ENCODE measurements around the gene DIS3L2.
"Not testable (repeated sequence)": the region's sequence is repeated elsewhere in the genome, so short reads cannot be mapped to it uniquely, and the experiment has no call there.

DIS3L2 gene

DNA sequence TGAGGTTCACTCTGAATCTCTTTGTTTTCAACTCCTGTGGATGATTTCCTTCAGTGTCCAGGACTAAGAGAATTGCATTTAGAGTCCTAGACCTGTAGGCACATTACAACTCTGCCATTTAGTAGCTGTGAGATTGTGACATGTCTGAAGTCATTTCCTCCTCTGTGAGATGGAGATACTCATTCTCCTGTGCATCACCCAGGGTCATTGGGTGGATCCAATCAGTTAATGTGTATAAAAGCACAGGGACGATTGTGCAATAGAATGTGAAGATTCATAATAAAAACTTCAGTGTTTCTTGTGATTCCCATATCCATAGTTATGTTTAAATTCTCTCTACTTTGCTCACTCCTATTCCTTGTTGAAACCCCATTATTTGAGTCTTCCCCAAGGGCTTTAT lies 113.6 kb downstream of the DIS3L2 start:
- no peak for DNase-seq

DNA sequence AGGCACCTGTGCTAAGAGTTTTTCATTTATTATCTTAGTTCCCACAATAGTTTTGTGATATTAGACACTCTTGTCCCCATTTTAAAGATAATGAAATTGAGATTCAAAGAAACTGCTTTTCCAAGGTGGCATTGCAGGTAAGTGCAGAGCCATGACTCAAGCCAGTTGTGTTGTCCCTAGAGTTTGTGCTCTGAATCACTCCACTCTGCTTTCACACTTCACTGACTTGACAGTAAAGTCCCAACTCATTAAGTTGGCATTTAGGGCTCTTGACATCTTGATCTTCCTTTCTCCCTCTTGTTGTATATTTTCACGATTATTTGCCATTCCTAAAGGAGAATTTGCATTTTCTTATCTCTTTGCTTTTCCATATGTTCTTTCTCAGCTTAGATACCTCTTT lies 114.3 kb downstream of the DIS3L2 start:
- no peak for DNase-seq

DNA sequence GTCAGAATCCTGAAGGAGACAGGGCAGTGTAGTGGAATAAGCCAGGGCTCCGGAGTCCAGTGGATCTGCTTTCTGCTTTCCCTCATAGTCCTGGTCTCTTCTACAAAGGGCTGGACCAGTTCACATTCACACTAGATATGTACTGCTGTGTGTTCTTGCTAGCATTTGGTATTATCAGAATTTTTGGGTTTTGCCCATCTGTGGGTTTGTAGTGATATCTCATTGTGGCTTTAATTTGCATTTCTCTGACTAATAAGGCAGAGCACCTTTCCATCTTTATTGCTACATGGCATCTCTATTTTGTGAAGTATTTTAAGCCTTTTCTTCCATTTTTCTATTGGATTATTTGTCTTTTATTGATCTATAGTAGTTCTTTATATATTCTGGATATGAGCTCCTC lies 114.8 kb downstream of the DIS3L2 start:
- DNase-seq = no peak

DNA sequence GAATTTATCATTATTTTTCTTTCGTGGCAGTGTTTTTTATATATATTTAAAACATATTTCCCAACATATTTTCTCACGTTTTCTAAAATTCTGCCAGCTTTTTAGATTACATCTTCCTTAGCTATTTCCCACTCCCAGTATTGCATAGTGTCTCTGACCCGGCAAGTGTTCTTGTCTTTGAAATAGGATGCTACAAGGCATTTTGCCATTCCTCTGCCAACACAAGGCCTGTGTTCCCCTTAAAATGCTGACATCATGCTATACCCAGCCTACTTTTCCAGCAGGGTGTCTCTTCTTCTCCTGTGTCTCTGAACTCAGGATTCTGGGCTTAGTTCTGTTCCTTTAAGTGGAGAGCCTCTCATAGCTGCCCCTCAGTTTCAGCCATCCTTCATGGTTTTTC lies 115.2 kb downstream of the DIS3L2 start:
- DNase-seq = no peak

DNA sequence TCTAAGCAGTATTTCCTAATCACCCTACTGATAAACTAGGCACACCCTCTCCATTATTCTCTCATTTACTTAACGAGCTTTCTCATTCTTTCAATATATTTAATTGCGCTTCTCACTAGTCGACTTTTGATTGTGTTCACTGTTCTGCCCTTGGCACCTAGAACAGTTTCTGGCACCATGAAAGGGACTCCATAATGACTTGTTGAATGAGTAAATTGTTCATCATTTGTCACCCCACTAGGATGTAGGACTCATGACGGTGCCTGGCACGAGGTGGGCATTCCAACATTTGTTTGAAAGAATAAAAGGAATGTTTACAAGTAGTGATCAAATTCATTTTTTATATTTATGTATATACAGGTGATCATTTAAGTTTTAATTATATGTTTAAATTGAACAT lies 123.7 kb downstream of the DIS3L2 start:
- no peak for DNase-seq

DNA sequence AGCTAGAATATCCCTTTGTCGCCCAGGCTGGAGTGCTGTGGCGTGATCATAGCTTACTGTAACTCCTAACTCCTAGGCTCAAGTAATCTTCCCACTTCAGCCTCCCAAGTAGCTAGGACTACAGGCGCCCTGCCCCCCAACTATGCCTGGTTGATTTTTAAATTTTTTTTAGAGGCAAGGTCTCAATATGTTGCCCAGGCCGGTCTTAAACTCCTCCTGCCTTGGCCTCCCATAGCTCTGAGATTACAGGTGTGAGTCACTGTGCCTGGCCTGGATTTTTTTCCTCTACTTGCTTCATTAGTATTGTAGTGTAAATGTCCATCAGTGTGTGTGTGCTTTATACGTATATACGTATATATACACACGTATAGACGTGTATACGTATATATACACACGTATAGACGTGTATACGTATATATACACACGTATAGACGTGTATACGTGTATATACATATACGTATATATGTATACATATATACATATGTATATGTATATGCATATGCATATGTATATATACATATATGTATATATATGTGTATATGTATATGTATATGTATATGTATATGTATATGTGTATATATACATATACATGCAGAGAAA lies 124.4 kb downstream of the DIS3L2 start:
- no peak for DNase-seq

DNA sequence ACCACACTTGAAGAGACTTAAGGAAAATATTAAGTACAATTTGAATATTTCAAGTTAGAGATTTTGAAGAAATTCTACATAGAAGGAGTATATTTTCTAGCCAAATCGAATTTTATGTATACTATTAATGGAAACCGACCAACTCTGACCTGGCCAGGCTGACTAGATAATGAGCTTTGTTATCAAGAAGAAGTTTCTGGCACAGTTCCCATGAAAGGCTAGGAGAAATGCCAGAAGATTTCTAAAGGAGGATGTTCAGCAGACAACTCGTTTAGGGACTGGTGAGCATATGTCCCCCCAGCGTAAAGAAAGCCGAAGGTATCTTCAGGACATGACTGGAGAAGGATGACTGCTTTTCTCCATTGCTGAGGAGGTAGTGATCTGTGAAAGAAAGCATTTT lies 127.3 kb downstream of the DIS3L2 start:
- DNase-seq = no peak

DNA sequence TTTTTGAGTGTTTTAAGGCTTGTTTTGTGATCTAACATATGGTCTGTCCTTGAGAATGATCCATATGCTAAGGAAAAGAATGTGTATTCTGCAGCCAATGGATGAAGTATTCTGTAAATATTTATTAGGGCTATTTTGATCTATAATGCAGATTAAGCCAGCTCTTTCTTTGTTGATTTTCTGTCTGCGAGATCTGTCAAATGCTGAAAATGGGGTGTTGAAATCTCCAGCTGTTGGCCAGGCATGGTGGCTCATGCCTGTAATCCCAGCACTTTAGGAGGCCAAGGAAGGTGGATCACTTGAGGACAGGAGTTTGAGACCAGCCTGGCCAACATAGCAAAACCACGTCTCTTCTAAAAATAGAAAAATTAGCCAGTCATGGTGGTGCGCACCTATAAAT lies 132.7 kb downstream of the DIS3L2 start:
- DNase-seq = no peak

DNA sequence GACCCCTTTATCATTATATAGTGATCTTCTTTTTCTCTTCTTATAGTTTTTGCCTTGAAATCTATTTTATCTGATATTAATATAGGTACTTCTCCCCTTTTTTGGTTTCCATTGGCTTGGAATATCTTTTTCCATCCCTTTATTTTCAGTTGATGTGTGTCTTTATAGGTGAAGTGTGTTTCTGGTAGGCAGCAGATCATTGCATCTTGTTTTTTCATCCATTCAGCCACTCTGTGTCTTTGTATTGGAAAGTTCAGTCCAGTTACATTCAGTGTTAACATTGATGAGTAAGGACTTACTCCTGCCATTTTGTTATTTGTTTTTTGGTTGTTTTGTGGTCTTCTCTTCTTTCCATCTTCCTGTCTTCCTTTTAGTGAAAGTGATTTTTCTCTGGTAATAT lies 133.4 kb downstream of the DIS3L2 start:
- no peak for DNase-seq

DNA sequence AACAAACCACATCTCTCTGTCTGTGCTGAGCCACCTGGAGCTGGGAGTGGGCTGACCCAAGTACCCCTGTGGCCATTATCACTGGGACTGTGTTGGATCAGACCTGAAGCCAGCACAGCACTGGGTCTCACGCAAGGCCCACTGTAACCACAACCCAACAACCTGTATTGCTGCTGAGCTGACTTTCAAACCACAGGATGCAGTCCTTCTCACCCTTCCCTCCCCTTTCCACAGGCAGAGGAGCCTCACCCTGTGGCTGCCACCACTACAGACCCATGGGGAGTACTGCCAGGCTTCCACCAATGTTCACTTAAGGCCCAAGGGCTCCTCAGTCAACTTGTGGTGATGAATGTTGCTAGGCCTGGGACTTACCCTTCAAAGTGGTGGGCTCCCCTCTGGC lies 135.7 kb downstream of the DIS3L2 start:
- no peak for DNase-seq

DNA sequence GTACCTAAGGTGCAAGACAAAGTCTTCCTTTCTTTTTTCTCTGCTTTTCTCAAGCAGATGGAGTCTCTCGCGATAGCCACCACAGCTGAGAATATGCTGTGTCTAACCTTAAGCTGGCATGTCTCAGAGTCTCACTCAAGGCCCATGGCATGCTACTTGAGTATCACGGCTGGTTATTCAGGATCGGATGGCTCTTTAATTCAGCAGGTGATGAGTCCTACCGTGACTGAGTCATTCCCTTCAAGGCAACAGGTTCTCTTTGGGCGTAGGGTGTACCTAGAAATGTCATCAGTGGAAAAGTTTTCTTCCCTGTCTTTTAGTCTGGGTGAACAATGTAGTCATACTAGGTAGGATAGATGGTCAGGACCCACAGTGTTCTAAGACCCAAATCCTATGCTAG lies 136.2 kb downstream of the DIS3L2 start:
- no peak for DNase-seq

DNA sequence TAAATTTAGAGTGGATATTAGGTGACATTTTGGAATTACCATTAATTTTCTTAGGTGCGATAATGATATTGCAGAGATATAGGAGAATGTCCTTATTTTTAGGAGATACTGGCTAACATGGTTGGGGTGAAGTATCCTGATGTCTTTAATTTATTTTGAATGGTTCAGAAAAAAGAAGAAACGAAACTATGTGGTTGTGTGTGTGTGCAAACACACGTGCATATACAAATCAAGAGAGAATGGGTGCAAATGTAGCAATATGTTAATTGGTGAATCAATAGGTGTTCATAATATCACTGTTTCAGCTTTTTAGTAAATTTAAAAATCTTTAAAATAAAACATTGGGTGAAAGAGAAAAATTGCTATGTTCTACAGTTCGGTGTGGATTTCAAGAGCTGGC lies 140.9 kb downstream of the DIS3L2 start:
- DNase-seq = no peak

DNA sequence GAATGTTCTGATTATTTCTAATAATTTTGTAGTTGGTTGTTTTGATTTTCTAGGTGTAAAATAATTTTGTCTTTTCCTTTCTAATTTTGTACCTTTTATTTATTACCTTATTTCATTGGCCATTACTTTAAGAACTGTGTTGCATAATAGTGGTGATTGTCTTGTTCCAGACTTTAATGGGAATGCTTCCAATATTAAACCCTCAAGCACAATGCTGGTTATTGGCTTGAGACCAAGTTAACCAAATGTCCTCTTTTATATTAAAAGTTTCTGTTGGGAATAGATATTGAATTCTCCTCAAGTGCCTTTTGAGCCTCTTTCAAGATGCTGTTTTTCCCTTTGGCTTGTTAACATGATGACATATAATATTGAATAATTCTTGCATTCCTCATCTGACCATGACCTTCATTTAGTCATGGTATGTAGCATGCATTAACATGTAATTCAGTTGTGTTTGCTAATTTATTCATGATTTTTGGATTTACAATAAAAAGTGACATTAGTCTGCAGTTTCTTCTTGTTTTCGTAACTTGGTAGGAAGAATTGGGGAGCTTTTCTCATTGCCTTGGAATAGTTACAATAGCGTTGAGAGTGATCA lies 141.7 kb downstream of the DIS3L2 start:
- no peak for DNase-seq

DNA sequence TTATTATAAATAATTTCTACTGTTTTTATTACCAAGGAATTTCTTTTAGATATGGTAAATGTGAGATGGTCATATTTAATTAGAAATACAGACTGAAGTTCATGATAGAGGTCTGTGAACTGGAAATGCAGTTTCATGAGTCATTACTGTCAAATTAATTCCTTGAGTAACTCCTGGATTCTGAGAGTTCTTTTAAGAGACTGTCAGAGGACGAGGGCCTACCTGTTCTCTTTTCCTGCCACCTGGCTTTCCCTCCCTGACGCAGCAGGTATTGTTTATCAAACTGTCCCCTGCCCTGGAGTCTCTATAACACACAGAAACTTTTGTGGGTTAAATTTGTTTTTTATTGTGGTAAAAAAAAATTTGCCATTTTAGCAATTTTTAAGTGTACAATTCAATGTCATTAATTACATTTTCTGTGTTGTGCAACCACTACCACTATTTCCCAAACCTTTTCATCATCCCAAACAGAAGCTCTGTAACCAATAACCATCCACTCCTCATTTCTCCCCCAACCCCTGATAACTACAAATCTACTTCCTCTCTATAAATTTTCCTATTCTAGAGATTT lies 142.6 kb downstream of the DIS3L2 start:
- DNase-seq = no peak

DNA sequence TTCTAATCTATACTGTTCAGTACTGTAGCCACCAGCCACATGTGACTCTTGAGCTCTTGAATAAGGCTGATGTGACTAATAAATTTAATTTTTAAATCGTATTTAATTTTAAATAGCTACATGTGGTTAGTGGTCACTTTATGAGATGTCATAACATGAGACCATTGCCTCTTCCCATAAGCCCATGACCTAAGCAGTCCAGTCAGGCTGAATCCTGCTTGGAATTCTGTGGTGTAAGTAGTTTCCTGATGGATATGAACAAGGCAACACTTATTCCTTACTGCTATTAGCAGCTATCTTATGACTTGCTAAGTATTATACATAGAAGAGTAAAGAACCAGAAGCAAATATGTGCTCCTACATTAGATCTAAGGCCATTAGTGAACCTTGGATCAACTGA lies 150.0 kb downstream of the DIS3L2 start:
- DNase-seq = no peak

DNA sequence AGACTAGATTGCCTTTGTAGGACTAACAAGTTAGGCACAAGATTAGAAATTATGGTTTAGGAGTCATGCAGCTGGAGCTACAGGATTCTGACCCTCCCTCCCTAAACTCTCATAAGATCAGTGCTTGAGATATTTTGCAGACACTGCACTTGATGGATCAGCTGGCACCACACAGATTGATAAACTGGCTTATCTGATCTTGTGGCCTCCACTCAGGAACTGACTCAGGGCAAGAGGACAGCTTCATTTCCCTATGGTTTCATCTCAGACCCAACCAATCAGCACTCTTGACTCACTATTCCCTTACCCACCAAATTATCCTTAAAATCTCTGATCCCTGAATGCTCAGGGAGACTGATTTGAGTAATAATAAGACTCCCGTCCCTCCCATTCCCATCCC lies 152.3 kb downstream of the DIS3L2 start:
- DNase-seq = no peak

DNA sequence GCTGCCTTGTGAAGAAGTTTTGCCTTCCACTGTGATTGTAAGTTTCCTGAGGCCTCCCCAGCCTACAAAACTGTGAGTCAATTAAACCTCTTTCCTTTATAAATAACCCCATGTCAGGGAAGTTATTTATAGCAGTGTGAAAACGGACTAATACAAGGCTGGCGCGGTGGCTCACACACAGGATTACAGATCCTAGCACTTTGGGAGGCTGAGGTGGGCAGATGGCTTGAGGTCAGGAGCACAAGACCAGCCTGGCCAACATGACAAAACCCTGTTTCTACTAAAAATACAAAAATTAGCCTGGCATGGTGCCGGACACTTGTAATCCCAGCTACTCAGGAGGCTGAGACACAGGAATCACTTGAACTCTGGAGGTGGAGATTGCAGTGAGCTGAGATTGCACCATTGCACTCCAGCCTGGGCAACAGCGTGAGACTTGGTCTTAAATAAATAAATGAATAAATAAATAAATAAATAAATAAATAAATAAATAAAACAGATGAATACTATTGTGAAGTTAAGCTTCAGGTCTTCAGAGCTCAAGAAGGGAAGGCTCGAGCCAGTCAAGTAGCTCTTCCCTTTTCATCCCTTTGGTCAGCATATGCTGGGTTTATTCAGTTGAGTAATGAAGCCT lies 154.3 kb downstream of the DIS3L2 start:
- not testable (repeated sequence) for DNase-seq

DNA sequence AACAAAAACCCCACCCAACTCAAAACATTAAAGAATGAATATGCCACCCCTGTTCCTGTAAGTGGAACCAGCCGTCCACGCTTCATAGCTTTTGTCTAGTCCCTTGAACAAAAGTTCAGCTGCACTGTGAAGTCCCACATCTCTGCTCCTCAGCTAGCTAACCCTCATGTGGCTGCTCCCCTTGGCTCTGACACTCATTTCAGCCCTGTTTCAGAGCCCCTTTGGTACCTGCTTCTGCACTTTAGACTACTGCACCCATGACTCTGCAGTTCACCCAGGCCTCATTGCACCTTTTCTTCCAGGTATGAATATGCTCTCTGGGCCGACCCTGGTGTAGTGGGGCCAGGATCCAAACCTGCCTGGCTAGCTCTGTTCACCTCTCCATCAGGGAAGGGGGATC lies 155.3 kb downstream of the DIS3L2 start:
- no peak for DNase-seq

DNA sequence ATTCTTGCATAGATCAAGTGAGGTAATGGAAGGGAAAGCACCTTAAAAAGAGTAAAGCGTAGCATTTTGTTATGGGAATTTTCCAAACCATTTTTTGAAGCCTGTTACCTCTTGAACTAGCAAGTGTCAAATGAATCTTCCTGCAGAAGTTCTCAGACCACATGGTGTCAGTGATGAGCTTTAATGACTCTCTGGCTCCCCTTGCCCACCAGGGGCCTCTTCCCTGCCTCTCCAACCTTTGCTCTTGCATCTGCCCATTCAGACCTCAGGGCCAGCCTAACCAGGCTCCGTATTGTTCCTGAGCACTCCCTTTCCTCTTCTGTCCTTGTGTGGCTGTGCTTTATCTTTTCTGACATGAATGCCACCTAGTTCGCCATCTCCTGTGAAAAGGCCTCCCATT lies 155.9 kb downstream of the DIS3L2 start:
- no peak for DNase-seq

DNA sequence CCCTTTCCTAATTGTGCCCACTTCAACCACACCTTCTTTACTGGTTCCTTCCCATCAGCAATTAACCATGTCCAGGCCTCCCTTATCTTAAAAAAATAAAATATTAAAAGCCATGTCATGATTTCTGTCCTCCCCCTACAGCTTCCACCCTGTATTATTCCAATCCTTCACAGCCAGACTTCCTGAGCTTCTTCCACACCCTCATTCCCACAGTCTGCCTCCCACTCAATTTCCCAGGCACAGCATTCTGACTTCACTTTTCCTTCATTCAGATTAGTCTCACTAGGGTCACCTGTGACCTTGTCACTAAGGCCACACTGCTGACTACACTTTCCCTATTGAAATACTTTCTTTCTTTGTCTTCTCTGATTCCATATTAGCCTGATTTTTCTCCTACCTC lies 159.4 kb downstream of the DIS3L2 start:
- no peak for DNase-seq

DNA sequence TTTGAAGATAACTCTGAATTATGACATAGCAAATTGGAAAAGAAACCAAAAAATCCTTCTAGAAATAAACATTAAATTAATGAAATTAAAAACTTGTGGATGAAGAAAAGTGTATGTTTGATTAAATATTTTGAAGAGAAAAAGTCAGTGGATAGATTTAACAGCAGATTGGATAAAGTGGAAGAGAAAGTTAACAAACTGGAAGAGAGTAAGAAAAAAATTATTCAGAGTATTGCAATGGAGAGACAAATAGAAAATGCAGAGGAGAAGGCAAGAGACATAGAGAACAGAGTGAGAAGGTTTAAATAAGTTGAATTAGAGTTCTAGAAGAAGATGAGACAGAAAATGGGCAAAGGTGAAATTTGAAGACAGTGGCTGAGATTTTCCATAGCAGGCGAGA lies 162.8 kb downstream of the DIS3L2 start:
- no peak for DNase-seq

DNA sequence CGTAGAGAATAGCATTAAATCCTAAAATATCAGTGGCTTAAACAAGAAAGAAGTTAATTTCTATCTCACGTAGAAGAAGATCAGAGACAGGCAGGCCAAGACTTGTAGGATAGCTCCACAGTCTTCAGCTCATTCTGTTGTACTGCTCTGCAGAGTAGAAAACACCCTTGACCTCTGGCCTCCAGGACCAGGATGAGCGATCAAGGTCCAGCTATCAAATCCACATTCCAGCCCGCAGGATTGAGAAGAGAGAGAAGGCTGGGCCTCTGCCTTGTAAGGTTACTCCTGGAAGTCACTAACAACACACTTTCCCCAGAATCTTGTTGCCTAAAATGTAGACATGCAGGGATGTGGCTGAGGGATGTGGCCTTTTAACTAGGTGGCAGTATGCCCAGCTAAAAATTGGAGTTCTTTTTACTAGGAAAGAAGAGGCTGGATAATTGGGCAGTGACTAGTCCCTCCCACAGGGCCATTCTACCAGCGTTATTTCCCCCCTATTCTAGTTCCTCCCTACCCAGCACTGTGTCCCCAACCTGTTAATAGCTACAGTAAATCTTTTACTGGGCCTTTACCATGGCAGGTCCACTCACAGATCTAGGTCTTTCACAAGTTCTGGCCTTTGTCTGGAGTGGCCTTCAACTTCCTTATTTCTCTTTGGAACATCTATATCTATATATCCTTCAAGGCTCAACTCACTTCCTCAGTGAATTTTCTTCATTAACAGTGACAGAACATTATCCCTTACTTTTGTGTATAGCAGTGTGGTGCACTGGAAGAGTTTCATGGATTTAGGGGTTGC lies 165.0 kb downstream of the DIS3L2 start:
- no peak for DNase-seq

DNA sequence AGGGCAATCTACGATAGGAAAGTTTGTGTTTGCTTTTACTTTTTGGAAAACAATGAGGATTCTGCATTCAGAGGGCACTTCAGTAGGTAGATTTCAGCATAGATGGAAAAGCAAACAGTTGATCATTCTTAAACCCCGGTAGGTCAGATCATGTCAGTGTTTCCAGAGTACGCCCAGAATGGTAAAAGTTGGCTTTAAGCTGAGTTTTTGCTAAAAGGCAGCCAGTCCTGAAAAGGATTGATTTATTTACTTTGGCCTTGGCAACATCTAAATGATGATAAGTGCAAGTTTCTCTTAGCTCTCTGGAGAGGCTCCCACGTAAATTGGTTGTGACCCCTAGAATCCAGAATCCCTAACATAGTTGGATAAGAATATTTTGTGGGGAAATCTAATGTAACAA lies 168.0 kb downstream of the DIS3L2 start:
- DNase-seq = no peak

DNA sequence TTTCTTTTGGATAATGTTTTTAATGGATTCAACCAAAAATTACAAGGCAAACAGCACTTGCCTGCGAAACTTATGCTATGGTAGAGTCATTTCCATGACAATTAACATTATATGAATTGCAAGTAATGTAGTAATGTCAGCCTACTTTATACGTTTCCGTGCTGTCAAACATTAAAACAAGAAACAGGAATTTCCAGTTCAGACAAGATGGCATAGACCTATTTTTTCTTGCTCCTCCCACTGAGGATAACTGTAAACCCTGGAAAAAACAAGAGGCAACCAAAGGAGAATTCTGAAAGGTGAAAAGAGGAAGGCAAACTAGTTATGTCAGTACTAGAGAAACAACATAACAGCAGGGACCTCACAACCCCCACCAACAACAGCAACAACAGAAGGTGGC lies 170.7 kb downstream of the DIS3L2 start:
- DNase-seq = no peak

All from stimulated activated naive CD4-positive, alpha-beta T cell (primary cell).